ENCODE measurements around the gene FREY1. TPM values are rescaled to one million over a fixed set of nuclear protein-coding genes. Genes with fewer than 3 reads are reported as not detected.

The FREY1 gene
- total RNA-seq, 1 experiment from 2014 or later, result 4.2 TPM

DNA sequence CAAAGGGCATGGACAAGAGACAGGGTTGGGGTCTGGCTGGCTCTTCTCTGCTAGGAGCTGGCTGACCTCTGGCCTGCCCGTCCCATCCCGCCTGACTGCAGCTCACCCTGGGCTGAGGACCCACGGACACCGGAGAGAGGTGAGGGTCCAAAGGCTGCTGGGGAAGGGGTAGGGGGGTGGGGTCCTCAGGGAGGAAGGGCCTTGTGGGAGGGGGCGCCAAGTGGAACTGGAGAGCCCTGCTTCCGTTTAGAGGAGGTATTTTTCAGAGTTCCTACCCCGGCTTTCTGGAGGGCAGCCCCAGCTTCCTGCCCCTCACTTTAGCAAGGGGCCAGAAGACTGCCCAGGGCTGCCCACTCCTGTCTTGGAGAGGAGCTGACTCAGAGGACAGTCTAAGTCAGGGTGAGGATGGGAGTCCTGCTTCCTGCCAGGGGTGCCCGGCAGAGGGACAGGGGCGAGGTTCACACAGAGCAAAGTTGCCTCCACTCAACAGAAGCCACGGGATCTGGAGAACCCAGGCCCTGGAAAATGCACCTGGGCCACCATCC, 22.5 kb upstream of the FREY1 start:
- Histone ChIP-seq H3K27ac (no peak overlapping the region), H2AFZ (no peak overlapping the region), H4K20me1 (ENCODE audit: insufficient read depth) (0 out of 2 replicates have a peak, but pooled peaks cover 4% of the 10 kb centered on the region), H3K9me2 (ENCODE audit: insufficient read depth) (no peaks in the 10 kb centered on the region), H3K36me3 (ENCODE audit: low read depth) (no peaks in the 10 kb centered on the region), H3K27me3 (ENCODE audit: insufficient read depth, low read depth) (no peaks in the 10 kb centered on the region), H3K79me2 (ENCODE audit: low read depth) (no peaks in the 10 kb centered on the region), H3K4me2 (no peak overlapping the region), H3K4me3 (no peak overlapping the region), H3F3A (ENCODE audit: insufficient read depth, low read depth) (no peaks in the 10 kb centered on the region; the same call in 1 of the 2 replicates), H3K4me1 (replicated peaks; ENCODE audit: insufficient read depth) (0 out of 2 replicates have a peak, but pooled peaks cover 4% of the 10 kb centered on the region), H3K9me3 (ENCODE audit: insufficient read depth, low read depth) (no peaks in the 10 kb centered on the region)
- DNase-seq, result no peak
- intact Hi-C loops (cut with micrococcal nuclease; ENCODE audit: unreplicated experiment), result no loop called here
- no TSS peak for BruUV-seq (replicated peaks)
- TF ChIP-seq CTCF (conservative IDR thresholded peaks at IDR 0.05) (no peak), EZH2 (IDR thresholded peaks at IDR 0.05; ENCODE audit: low read depth) (no peak)
- CTCF ChIA-PET, result interaction anchor here (0.6 to 0.7 kb wide), 2 partner anchors 77 to 540 kb away, joined by 3 to 5 read pairs; no protein-coding TSS in a partner anchor
- POLR2A ChIA-PET (ENCODE audit: unreplicated experiment), result interaction anchor here (0.6 kb wide), 2 partner anchors 58 to 1333 kb away, joined by 3 to 29 read pairs; no protein-coding TSS in a partner anchor

- Histone ChIP-seq H3K9me3 (ENCODE audit: insufficient read depth, low read depth) (no peaks in the 10 kb centered on the region), H3K36me3 (ENCODE audit: low read depth) (no peaks in the 10 kb centered on the region), H3K4me2 (no peak overlapping the region), H3K27ac (no peak overlapping the region), H4K20me1 (ENCODE audit: insufficient read depth) (0 out of 2 replicates have a peak, but pooled peaks cover 4% of the 10 kb centered on the region), H3K4me3 (no peak overlapping the region), H3K79me2 (ENCODE audit: low read depth) (no peaks in the 10 kb centered on the region), H3F3A (ENCODE audit: insufficient read depth, low read depth) (peaks cover 7% of the 10 kb centered on the region; the same call in 1 of the 2 replicates), H2AFZ (no peak overlapping the region), H3K27me3 (ENCODE audit: insufficient read depth, low read depth) (no peaks in the 10 kb centered on the region), H3K9me2 (ENCODE audit: insufficient read depth) (no peaks in the 10 kb centered on the region), H3K4me1 (replicated peaks; ENCODE audit: insufficient read depth) (0 out of 2 replicates have a peak, but pooled peaks cover 4% of the 10 kb centered on the region)
- TF ChIP-seq EZH2 (IDR thresholded peaks at IDR 0.05; ENCODE audit: low read depth), result no peak
- no peak for TF ChIP-seq CTCF (conservative IDR thresholded peaks at IDR 0.05)
- intact Hi-C loops (cut with micrococcal nuclease; ENCODE audit: unreplicated experiment), result no loop called here
- CTCF ChIA-PET, result interaction anchor here (0.6 kb wide), 1 partner anchor 541 kb away, joined by 5 read pairs; no protein-coding TSS in a partner anchor
- no peak for DNase-seq
- no TSS peak for BruUV-seq (replicated peaks)
- POLR2A ChIA-PET (ENCODE audit: unreplicated experiment), result interaction anchor here (1.1 kb wide), 1 partner anchor 11 kb away, joined by 6 read pairs; the partner anchor contains the start of gene PEX16
These were observed 21.6 kb upstream of the FREY1 start for GRCh38 chr11:45928535-45929215.

DNA sequence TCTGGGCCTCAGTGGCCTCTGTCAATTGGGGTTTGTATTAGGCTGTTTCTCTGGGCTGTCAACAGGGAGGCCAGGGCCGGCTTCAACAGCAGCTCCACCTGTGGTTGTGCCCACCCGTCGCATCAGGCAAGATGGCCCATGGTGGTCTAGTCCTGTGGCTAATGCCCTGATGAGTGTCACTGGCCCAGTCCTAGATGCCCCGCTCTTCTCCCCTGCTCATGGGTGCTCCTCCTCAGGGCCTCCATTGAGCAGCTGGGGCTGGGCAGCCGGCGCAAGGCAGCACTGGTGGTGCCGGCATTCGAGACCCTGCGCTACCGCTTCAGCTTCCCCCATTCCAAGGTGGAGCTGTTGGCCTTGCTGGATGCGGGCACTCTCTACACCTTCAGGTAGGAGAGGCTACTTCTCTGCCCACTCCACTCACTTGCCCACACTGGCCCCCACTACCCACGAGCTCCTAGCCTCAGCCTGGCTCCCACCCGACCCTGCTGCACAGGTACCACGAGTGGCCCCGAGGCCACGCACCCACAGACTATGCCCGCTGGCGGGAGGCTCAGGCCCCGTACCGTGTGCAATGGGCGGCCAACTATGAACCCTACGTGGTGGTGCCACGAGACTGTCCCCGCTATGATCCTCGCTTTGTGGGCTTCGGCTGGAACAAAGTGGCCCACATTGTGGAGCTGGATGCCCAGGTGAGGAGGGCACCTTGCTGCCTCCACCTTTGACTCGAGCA, 20.8 kb upstream of the FREY1 start:
- H3K27me3 ChIP-seq (ENCODE audit: insufficient read depth, low read depth), result no peaks in the 10 kb centered on the region
- BruUV-seq (replicated peaks), result no TSS peak
- no peaks in the 10 kb centered on the region for H3K36me3 ChIP-seq (ENCODE audit: low read depth)
- H3K9me3 ChIP-seq (ENCODE audit: insufficient read depth, low read depth), result no peaks in the 10 kb centered on the region
- H3K4me2 ChIP-seq, result no peak overlapping the region
- ChIA-PET POLR2A (ENCODE audit: unreplicated experiment) (interaction anchor here (1.1 kb wide), 1 partner anchor 10 kb away, joined by 6 read pairs; the partner anchor contains the start of gene PEX16), CTCF (no interaction called here)
- no peak for DNase-seq
- H3K79me2 ChIP-seq (ENCODE audit: low read depth), result no peaks in the 10 kb centered on the region
- 0 out of 2 replicates have a peak, but pooled peaks cover 4% of the 10 kb centered on the region for H3K4me1 ChIP-seq (replicated peaks; ENCODE audit: insufficient read depth)
- intact Hi-C loops (cut with micrococcal nuclease; ENCODE audit: unreplicated experiment), result no loop called here
- no peak overlapping the region for H3K4me3 ChIP-seq
- no peak overlapping the region for H3K27ac ChIP-seq
- H3F3A ChIP-seq (ENCODE audit: insufficient read depth, low read depth), result peaks cover 7% of the 10 kb centered on the region; the same call in 1 of the 2 replicates
- TF ChIP-seq EZH2 (IDR thresholded peaks at IDR 0.05; ENCODE audit: low read depth), result no peak
- no peak for TF ChIP-seq CTCF (conservative IDR thresholded peaks at IDR 0.05)
- no peaks in the 10 kb centered on the region for H3K9me2 ChIP-seq (ENCODE audit: insufficient read depth)
- H2AFZ ChIP-seq, result no peak overlapping the region
- 0 out of 2 replicates have a peak, but pooled peaks cover 4% of the 10 kb centered on the region for H4K20me1 ChIP-seq (ENCODE audit: insufficient read depth)

Data from PC-9 (cell line).